PC-3 (cell line): ENCODE measurements around the gene CDK15. TPM values are rescaled to one million over a fixed set of nuclear protein-coding genes. Genes with fewer than 3 reads are reported as not detected.

Experiments
- ATAC-seq: fragments of 200-7000 bp; cut with Tn5 transposase; 2 replicates; pipeline ENCODE4 v1.9.1; 2020; ENCODE audit warnings: mild to moderate bottlenecking, moderate library complexity
- BruUV-seq: library from RNA; stranded (reverse); fragments of 400-500 nt; replicated peaks from 2 replicates; lab custom pipeline; 2021; lab: Mats Ljungman, UMichigan
- CTCF ChIA-PET: fragments of 300-600 bp; sonication (Branson Sonifier 250); formaldehyde crosslinking; loops from one replicate; lab custom pipeline; 2022; ENCODE audit warnings: antibody characterized with exemption; lab: Charles Lee
- POLR2A ChIA-PET: fragments of 300-600 bp; sonication (Branson Sonifier 250); formaldehyde crosslinking; loops from one replicate; lab custom pipeline; 2022; ENCODE audit warnings: antibody characterized with exemption; ENCODE audit not compliant: unreplicated experiment; lab: Charles Lee
- DNase-seq: peaks from one replicate; pipeline ENCODE4 v3.0.0-alpha.2; 2015
- H2AFZ ChIP-seq: fragments of 300-600 bp; sonication (generic); 2 replicates; pipeline ENCODE4 v1.6.0; 2016; ENCODE audit warnings: antibody characterized with exemption, low read length
- H3F3A ChIP-seq: fragments of 300-600 bp; sonication (generic); one replicate; pipeline ENCODE4 v1.6.0; 2017; ENCODE audit warnings: antibody characterized with exemption, low read length, control low read depth, mild to moderate bottlenecking; ENCODE audit not compliant: unreplicated experiment
- H3K27ac ChIP-seq: fragments of 300-600 bp; sonication (generic); 2 replicates; pipeline ENCODE4 v1.5.1; 2016; ENCODE audit warnings: mild to moderate bottlenecking, low read length
- H3K27me3 ChIP-seq: fragments of 300-600 bp; sonication (generic); 2 replicates; pipeline ENCODE4 v1.6.1; 2016; ENCODE audit warnings: low read length, mixed read lengths
- H3K36me3 ChIP-seq: fragments of 300-600 bp; sonication (generic); 2 replicates; pipeline ENCODE4 v1.6.1; 2016; ENCODE audit warnings: low read depth, mixed run types, low read length, mixed read lengths
- H3K4me1 ChIP-seq: fragments of 300-600 bp; sonication (generic); 2 replicates; pipeline ENCODE4 v1.5.1; 2016; ENCODE audit warnings: low read length; ENCODE audit not compliant: insufficient read depth
- H3K4me2 ChIP-seq: fragments of 300-600 bp; sonication (generic); 2 replicates; pipeline ENCODE4 v1.6.0; 2016; ENCODE audit warnings: low read length
- H3K4me3 ChIP-seq: fragments of 300-600 bp; sonication (generic); 2 replicates; pipeline ENCODE4 v1.5.1; 2016; ENCODE audit warnings: mild to moderate bottlenecking, low read length, mixed read lengths
- H3K79me2 ChIP-seq: fragments of 300-600 bp; sonication (generic); 2 replicates; pipeline ENCODE4 v1.6.1; 2017; ENCODE audit warnings: low read length, mixed read lengths
- H3K9ac ChIP-seq: fragments of 300-600 bp; sonication (generic); 2 replicates; pipeline ENCODE4 v1.6.0; 2016; ENCODE audit warnings: mild to moderate bottlenecking, low read length
- H3K9me2 ChIP-seq: fragments of 300-600 bp; sonication (generic); replicated peaks from 2 replicates; pipeline ENCODE4 v1.6.1; 2016; ENCODE audit warnings: mixed run types, low read length, mixed read lengths
- H3K9me3 ChIP-seq: fragments of 300-600 bp; sonication (generic); 2 replicates; pipeline ENCODE4 v1.6.1; 2016; ENCODE audit warnings: low read length, mixed read lengths
- H4K20me1 ChIP-seq: fragments of 300-600 bp; sonication (generic); 2 replicates; pipeline ENCODE4 v1.6.1; 2016; ENCODE audit warnings: low read length, mixed read lengths
- CTCF ChIP-seq: fragments of 300-600 bp; sonication (generic); conservative IDR thresholded peaks from 2 replicates; pipeline ENCODE4 v1.5.1; 2017; ENCODE audit warnings: antibody characterized with exemption, low read depth, mild to moderate bottlenecking, low read length
- EZH2 ChIP-seq: fragments of 300-600 bp; sonication (generic); IDR thresholded peaks from one replicate; pipeline ENCODE4 v1.6.1; 2017; ENCODE audit warnings: antibody characterized with exemption, mild to moderate bottlenecking, low read length; ENCODE audit not compliant: unreplicated experiment
- EZH2phosphoT487 ChIP-seq: fragments of 300-600 bp; sonication (generic); IDR thresholded peaks from 2 replicates; pipeline ENCODE4 v1.6.1; 2018; ENCODE audit warnings: mild to moderate bottlenecking, antibody characterized with exemption, low read length, borderline replicate concordance
- intact Hi-C: fragments of 100-400 bp; cut with micrococcal nuclease; formaldehyde crosslinking; loops from 2 replicates; pipeline ENCODE4 v1.9.0; 2023
- total RNA-seq: library from RNA; depleted of rRNA; stranded (reverse); fragments of >200 nt; gene quantifications from 2 replicates; pipeline ENCODE4 v1.2.3, GENCODE V29; 2014

The CDK15 gene
- total RNA-seq, 1 experiment from 2014 or later: 2.4 TPM

GRCh38 chr2:201824212-201824611, 17.9 kb downstream of the CDK15 start:
- H3K4me3 ChIP-seq: no peak overlapping the region
- ChIA-PET POLR2A (no interaction called here), CTCF (no interaction called here)
- no peak for DNase-seq
- no peak overlapping the region for H3K4me2 ChIP-seq
- no peak for TF ChIP-seq EZH2phosphoT487
- no peak for TF ChIP-seq EZH2
- TF ChIP-seq CTCF: no peak
- no peaks in the 10 kb centered on the region for H3K9me3 ChIP-seq
- no peak for ATAC-seq
- intact Hi-C loops: no loop called here
- H2AFZ ChIP-seq: no peak overlapping the region
- H3K27me3 ChIP-seq: no peaks in the 10 kb centered on the region
- H3F3A ChIP-seq: no peaks in the 10 kb centered on the region
- H3K4me1 ChIP-seq: no peaks in the 10 kb centered on the region
- H3K9me2 ChIP-seq: no peaks in the 10 kb centered on the region
- no peak overlapping the region for H3K27ac ChIP-seq
- no TSS peak for BruUV-seq
- H3K36me3 ChIP-seq: no peaks in the 10 kb centered on the region
- no peak overlapping the region for H3K9ac ChIP-seq
- H3K79me2 ChIP-seq: no peaks in the 10 kb centered on the region
- no peaks in the 10 kb centered on the region for H4K20me1 ChIP-seq

- Histone ChIP-seq H3K27ac (no peak overlapping the region), H3K4me2 (no peak overlapping the region), H4K20me1 (no peaks in the 10 kb centered on the region), H3F3A (no peaks in the 10 kb centered on the region), H3K9me3 (no peaks in the 10 kb centered on the region), H2AFZ (no peak overlapping the region), H3K9ac (no peak overlapping the region), H3K27me3 (no peaks in the 10 kb centered on the region), H3K9me2 (no peaks in the 10 kb centered on the region), H3K4me3 (no peak overlapping the region), H3K36me3 (no peaks in the 10 kb centered on the region), H3K4me1 (no peaks in the 10 kb centered on the region), H3K79me2 (no peaks in the 10 kb centered on the region)
- ChIA-PET POLR2A (no interaction called here), CTCF (no interaction called here)
- no TSS peak for BruUV-seq
- no peak for ATAC-seq
- intact Hi-C loops: no loop called here
- peak; percentile 22 for DNase-seq
- no peak for TF ChIP-seq EZH2
- no peak for TF ChIP-seq CTCF
- no peak for TF ChIP-seq EZH2phosphoT487
These were observed 21.3 kb downstream of the CDK15 start for GRCh38 chr2:201827621-201828020.

- H3K9me3 ChIP-seq: no peaks in the 10 kb centered on the region
These were observed 21.9 kb downstream of the CDK15 start for GRCh38 chr2:201828220-201828619.

More at GRCh38 chr2:201828220-201828619, 21.9 kb downstream of the CDK15 start:
- Histone ChIP-seq H3K27ac (no peak overlapping the region), H3K9me2 (no peaks in the 10 kb centered on the region), H3F3A (no peaks in the 10 kb centered on the region), H2AFZ (no peak overlapping the region), H3K4me3 (no peak overlapping the region), H4K20me1 (no peaks in the 10 kb centered on the region), H3K4me1 (no peaks in the 10 kb centered on the region), H3K36me3 (no peaks in the 10 kb centered on the region), H3K79me2 (no peaks in the 10 kb centered on the region), H3K4me2 (no peak overlapping the region), H3K9ac (no peak overlapping the region), H3K27me3 (no peaks in the 10 kb centered on the region)
- POLR2A ChIA-PET: no interaction called here
- BruUV-seq: no TSS peak
- DNase-seq (no peak), ATAC-seq (no peak)
- intact Hi-C loops: no loop called here
- CTCF ChIA-PET: no interaction called here
- TF ChIP-seq EZH2phosphoT487 (no peak), CTCF (no peak), EZH2 (no peak)
